AG08395 (cell line): ENCODE measurements around the gene CCDC92.

Experiments
- DNase-seq: peaks from one replicate; pipeline ENCODE4 v3.0.0; 2012; ENCODE audit warnings: mixed read lengths, low spot score

Gene CCDC92

DNA sequence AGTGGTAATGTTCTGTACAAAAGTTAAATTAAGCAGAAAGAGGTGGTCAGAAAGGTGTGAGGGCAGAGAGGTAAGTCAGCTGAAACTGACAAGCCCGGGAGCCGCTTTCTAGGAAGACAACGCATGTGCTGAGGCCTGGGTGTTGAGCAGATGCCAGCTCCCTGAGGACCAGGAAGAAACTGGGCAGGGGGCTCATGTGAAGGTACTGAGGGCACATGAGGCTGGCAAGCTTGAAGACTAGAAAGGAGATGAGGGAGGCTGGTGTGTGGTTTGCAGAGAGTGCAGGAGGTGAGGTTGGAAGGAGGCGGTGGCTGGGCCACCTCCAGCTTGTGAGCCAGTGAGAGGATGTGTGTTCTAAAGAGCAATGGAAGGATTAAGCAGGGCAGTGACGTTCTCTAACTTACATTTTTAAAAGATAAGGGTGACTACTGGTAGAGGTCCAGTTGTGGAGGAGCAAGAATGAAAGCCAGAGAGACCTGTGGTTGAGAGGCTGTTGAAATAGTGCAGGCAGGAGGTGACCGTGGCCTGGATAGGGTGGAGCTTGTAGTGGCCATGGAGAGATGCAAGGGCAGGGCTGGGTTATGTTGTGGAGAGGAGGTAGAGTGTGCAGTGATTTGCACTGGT is 29.5 kb upstream of the CCDC92 start:
- no peak for DNase-seq

DNA sequence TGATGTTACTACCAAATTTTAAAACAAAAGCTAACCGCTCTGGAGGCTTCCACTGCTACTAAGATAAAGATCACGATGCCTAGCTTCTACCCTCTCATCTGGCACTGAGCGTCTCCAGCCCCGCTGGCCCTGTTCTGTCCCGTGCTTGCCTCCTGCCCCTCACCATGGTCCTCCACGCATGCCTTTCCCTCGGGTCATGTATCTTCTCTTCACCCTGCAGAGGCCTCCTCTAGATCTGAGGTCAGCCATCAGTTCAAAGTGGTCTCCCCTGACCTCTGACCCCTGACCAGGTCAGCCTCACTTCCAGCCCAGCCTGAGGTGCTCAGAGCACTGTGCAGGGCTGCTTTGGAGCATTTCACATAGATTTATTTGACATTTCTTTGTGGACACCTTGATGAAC is 28.7 kb upstream of the CCDC92 start:
- no peak for DNase-seq

DNA sequence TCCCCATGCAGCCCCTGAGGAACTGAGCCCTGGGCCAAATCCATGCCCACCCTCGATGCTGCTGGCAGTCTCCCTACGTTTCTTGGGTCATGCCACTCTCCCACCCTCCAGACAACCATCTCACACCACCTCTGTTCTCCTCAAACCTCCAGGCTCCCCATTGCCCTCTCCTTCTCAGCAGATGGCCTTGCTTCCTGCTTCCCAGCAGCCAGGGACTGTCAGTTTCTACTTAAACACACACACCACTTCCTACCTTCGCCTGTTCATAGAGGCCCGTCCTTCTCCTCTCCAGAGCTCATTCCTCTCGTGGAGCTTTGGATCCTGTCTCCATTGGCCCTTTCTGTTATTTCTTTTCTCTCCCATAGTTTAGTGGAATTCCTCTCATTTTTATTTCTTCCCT is 27.5 kb upstream of the CCDC92 start:
- DNase-seq: no peak

DNA sequence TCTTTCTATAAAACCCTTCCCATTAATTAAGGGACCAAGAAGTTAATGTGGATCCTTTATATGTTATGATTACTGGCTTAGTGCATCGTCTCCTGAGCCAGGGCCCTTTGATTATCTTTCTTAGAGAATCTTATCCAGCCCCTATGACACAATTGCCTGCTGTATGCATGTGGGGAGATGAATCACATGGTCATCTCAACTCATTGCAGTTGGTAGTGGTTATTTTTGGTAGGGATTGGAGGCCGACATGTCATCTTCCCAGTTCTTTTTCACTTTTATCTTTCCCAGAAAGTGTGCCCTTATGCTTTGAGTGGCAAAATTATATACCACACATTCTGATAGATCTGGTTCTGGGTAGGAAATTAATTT is 26.3 kb upstream of the CCDC92 start:
- DNase-seq: peak; percentile 43

DNA sequence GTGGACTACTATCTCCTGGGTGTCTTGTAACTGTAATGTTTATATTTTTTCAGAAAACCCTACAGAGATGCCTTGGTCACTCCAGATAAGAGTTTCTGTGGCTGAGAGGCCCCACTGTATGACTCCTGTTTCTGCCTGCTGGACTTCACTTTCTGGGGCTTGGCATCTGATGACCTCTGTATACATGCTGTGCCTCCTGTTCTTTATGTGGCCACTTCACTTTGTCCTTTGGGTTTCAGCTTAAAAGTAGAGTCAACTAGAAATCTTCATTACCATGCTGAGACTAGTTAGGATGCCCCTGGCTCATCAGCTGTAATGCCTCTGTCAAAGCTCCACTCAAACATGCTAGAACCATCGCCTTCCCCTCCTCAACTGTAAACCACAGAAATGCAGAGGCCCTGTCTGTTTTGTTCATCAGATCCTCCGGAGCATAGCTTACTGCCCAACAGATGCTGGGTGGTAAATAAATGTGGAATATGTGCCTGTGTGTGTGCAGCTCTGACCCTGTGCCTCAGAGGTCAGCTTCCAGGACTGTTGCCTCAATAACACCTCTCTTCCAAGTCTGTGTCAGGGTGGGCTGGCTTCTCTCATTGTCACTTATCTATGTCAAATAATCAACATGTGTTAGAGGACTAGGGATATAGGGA is 25.8 kb upstream of the CCDC92 start:
- no peak for DNase-seq

DNA sequence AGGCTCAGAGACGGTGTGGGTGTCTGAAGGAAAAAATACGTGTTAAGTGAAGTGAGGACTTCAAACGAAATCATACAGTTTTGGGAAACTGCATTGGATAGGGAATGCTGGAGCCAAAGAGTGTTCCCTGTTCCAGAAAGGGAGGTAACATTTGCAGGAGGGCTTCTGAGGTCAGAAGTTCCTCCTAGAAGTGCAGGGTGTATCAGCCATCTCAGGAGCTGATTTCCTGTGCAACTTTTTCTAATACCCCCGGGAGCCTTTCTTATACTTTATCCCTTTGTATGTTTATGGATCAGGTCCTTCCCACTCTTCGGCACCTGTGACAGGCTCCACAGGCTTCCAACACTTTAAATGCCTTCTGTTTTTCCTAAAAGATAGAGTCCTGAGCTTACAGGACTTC is 25.3 kb upstream of the CCDC92 start:
- no peak for DNase-seq

DNA sequence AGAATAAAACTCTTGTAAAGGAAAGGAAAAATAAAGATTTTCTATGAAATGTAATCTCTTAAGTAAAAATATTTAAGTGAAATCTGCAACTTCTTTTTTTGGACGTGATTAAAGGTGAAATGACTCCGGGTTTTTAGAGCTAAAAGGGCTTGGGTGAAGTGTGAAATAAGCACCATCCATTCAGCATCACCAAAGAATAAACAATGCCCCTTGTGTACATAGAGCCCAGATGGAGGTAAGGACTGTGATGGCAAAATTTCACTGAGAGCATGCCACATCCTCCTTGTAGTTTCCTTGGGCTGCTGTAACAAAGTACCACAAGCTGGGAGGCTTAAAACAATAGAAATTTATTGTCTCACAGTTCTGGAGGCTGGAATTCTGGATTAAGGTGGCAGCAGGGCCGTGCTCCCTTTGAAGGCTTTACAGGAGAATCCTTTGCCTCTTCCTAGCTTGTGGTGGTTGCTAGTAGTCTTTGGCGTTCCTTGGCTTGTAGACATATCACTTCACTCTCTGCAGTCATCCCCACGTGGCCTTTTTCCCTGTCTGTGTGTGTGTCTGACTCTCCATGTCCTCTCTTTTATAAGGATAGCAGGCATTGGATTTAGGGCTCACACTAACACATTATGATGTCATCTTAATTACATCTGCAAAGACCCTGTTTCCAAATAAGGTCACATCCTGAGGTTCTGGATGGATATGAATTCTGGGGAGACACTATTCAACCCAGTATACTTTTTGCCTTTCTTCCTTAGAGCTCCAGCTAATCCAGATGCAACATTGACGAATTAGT is 24.6 kb upstream of the CCDC92 start:
- no peak for DNase-seq

DNA sequence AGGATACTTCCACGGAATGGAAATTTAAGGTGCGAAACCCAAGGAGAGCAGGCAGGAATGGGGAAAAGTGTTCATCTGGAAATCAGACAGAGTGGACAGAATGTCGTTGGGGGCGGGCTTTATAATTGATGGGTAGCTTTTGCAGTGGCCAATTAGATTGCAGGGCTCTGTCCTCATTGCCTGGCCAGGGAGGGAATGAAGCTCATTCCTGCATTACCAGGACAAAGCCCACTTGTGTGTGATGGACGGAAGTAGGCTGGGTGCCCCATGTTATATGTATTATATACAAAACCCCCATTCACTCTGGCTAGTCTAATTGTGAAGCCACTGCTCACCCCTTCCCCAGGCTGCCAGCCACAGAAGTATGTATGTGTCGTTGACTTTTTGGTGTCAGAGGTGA is 23.9 kb upstream of the CCDC92 start:
- DNase-seq: no peak

DNA sequence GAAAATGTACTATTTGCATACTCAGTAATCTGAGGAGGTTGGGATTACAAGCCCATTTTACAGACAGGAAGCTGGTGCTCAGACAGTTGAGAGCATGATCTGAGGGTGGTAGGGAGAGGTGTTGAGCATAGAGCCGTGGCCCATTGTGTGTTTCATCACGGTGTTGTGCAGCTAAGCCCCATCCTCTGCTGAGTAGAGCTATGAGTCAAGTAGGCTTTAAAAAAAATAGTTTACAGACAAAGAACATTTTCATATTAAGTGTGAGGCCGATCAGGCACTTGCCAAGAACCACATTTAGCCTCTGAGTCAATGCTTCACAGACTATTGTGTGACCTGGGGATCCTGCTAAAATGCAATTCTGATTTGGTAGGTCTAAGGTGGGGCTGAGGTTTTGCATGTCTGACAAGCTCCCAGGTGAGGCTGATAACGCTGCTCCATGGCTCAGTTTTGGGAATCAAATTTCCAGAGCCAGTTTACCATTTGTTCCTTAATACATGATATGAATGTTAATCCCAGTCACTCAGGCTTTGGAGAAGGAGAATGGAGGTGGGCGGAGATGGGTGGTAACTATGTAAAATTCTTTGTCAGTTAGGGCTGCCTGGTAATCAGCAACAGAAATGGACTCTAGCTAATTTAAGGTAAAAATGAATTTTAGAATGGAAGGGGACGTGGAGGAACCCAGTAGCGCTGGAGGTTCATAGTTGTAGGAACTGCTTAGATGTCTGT is 22.6 kb upstream of the CCDC92 start:
- DNase-seq: peak; percentile 64

DNA sequence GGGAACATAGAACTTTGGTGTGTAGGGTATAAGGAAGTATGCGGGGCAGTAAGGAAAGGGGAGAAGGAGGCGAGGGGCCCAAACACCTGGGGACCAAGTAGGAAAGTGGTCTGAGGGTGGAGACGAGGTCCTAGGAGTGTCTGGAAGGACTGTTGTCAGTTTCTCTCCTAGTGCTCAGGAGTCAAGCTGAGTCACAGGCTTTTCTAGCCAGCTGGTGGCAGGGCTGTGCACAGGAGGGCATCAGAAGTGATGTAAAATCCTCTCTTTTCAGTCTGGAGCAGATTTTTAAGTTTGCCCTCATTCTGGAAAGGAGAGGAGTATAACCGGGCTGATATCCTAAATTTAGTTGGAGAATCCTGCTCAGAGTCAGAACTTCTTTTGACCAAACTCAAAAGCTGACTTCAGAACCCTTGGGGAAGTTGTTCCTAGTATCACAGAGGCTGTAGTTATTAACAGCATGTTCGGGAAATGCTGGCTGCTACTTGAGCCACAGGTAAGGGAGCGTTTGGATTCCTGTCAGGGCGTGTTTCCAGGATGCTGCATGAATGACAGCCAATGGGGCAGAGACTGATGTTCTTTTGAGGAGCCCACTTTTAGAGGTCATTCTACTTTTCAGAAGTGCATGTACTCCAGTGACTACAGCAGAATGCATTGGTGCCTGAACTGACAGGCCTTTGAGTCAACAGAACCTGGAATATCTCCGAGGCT is 19.6 kb upstream of the CCDC92 start:
- no peak for DNase-seq

DNA sequence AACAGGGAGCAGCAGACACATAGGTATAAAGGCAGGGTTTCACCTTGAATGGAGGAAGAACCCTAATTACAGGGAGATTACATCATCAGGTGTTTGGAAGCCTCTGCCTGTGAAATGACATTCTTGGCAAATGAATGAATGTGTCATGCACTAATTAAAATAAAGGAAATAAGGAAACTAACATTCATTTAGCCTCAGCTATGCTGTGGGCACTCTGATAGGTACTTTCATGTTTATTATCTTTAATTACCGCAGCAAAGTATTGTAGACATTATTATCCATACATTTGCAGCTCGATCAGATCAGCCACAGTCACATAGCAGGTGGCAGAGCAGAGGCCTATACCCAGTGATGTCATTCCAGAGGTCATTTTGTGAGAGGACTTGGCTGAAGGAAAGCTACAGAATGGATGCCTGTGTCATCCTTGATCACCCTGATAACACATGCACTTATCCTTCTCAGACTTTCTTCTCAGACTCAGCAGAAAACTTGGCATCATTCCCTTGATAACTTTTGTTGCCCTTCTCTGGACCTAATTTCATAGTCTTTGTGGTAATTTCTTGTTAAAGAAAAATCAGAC is 18.8 kb upstream of the CCDC92 start:
- DNase-seq: no peak

DNA sequence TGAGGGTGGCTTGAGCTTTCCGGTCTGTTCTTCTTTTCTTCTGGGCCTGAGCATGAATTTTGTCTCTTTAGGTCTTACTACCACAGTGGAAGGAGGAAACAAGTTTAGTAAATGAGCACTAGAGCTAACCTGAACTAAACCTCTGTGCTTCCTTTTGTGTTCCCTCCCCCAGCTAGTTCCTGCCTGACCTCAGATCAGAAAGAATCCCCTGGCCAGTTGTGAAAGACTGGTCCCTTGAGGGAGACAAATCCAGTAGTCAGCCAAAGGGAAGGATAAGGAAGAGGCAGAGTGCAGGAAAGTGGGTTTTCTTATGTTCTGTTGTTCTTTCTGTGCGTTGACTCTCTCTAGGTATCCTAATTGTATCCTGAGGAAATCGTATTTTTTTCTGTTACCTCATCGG is 17.9 kb upstream of the CCDC92 start:
- DNase-seq: peak; percentile 71

DNA sequence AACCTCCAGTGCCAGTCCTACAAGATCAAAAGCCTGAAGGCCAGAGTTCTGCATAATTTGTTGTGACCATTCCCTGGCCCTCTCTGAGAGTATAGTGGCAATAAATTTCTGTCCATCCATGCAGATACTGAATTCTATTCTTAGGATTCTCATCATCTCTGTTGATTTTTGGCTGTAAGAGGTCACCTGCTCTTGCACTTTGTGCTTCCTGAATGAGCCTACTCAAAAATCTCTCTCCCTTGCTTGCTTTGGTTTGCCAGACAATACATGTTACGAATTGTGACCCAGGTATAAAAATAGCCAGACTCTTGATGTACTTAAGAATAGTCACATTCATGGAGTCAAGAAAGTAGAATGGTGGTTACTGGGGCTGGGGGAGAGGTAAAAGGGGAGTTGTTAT is 17.1 kb upstream of the CCDC92 start:
- DNase-seq: no peak

DNA sequence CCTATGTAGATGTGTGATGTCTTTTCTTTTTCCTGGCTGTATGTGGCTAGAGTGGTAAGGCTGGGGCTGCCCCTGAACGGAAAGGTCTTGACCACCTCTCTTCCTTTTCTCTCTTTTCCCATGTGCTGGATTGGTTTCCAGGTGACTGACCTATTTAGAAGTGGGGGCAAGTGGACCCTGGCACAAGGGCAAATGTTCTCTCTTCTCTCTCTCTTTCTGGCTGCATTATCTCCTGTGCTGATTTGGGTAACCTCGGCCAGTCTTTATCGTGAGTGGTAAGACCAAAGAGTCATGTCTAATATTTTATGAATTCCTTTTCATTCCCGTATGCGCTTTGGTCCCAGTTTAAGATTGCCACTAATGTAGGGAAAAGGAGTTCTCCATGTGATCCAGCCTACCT is 16.5 kb upstream of the CCDC92 start:
- no peak for DNase-seq

DNA sequence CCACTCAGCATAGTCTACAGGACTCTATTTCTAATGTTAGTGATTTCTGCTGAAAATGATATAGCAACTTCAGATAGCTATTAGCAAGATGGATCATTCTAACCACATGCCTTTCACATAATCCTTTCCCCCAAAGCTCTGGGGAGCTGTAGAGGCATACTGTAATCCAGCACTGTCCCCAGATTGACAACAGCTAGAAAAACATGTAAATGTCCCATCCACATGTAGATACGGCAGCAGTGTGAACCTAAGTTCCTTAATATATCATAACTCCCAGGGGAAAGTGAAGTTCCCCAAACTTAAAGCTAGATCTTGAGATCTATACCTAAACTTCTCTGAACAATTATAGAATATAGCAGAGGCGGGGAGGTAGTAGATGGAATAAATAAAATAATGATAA is 14.4 kb upstream of the CCDC92 start:
- no peak for DNase-seq

DNA sequence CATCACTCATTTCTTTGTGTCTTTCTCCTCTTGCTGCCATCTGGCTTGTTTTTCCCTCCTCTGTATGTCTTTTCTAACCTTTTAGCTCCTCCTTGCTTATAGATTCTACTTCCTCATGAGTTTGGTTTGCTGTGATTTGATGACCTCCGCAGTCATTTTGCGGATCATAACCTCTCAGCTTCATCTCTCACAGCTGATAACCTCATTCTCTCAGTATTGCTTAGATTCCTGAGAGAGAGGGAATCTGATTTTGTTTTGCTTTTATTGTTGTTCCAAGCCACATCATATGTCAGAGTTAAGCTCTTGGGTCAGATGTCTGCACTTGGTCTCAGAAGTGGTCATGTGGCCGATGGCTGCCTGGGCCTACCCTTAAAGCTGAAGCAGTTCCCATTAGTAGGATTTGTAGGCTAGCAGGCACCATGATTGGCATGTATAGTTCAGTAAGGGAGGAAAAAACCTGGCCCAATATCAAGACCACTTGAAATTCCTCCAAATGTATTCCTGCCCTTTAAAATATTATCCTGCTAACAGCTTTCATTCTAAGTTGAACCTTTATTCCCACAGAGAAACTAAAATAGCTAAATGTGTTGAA is 13.8 kb upstream of the CCDC92 start:
- no peak for DNase-seq

DNA sequence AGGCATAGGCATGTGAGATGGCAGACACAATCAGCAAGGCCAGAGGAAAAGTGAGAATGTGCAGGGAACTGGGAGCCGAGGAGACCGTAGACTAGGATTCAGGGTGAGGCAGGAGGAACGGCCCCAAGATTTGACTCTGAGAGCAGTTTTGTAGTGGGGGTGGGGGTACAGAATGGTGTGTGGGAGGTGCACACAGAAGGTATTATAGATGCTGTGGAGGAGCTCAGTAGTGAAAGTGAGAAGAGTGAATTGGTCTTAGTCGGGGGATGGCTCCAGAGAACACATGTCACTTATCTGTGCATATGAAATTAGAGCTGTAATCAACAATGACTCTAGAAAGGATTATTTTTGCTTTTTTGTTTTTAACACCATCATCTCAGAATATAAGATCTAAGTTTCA is 12.3 kb upstream of the CCDC92 start:
- DNase-seq: no peak

DNA sequence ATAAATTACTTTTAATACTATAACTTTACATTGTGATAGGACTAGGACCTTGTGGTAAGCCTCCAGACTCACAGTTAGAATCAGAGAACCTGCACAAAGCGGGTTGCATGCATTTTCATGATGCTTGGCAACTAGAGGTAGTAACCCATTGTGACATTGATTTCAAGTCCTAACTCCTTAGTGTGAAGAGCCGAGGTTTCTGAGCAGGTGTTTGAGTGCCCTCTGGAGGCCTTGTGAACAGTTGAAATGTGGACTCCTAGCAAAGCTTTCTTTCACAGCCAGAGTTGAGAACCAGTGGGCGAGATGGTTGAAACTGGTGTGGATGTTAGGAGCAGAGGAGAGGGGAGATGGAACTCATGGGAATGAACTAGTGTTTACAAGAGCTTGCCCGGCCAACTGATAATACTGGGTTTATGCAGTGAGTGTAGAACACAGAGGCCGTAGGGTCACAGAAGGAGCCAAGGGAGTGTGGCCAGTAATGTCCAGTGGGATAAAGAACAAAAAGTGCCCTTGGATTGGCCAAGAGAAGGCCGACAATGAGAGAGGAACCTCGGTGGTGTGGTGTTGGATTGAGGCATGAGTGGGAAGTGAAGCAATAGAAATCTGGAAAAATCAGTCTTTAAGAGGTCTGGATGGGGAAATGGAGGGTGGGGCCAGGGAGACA is 11.3 kb upstream of the CCDC92 start:
- peak; percentile 67 for DNase-seq

DNA sequence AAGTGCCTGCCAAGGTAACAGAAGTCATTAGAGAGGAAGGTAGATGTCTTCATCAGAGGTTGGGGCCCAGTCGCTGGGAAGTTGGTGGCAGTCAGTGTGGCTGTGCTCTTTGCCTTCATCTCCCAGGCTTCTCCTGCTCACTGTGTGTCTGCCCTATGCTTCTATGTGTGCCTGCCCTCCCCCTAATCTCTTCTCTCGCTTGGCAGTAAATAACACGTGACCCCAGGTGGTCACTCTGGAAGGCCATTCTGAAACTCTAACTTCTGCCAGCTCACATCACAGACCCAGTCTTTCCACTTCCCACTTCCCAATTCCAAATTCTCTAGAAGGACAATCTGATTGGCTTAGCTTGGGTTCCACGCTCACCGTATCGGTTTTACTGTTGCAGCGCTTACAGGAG is 9.6 kb upstream of the CCDC92 start:
- no peak for DNase-seq

DNA sequence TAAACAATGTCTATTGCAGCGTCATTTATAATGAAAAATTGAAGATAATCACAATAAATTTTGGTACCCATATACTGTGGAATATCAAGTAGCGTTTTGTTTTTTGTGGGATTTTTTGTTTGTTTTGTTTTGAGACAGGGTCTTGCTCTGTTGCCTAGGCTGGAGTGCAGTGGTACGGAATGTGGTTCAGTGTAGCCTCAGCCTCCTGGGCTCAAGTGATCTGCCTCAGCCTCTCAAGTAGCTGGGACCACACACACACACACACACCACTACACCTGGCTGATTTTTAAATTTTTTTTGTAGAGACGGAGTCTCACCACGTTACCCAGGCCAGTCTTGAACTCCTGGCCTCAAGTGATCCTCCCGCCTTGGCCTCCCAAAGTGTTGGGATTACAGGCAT is 6.9 kb upstream of the CCDC92 start:
- DNase-seq: no peak
